Measurements from ENCODE around the gene WDR81. TPM values are rescaled to one million over a fixed set of nuclear protein-coding genes. Genes with fewer than 3 reads are reported as not detected.

WDR81 gene
- total RNA-seq, 1 experiment from 2014 or later = 17.3 TPM

- CTCF ChIA-PET = interaction anchor here (1.0 to 2.1 kb wide), 6 partner anchors 66 to 311 kb away, joined by 3 to 12 read pairs (median 4); partner anchors contain the start of gene RTN4RL1
- no TSS peak for BruUV-seq (replicated peaks)
- Histone ChIP-seq H3K4me1 (ENCODE audit: control insufficient read depth in 1 of 2, insufficient read depth in 2 of 2, low read length in 2 of 2) (peaks cover 30 to 70% of the 10 kb centered on the region in 2 experiments), H3K9me2 (ENCODE audit: insufficient read depth) (no peaks in the 10 kb centered on the region), H3K9me3 (ENCODE audit: control insufficient read depth in 1 of 2, insufficient read depth in 1 of 2, low read depth in 1 of 2, low read length in 2 of 2) (no peaks in the 10 kb centered on the region), H3K27ac (ENCODE audit: low read depth, low read length) (peak overlapping the region; percentile 91), H4K20me1 (ENCODE audit: insufficient read depth) (no peaks in the 10 kb centered on the region), H2AFZ (ENCODE audit: low read depth, low read length, poor library complexity, severe bottlenecking) (no peak overlapping the region), H3K36me3 (ENCODE audit: control insufficient read depth in 1 of 2, insufficient read depth in 2 of 2, low read length in 2 of 2) (peaks cover 0 to 20% of the 10 kb centered on the region in 2 experiments; a peak in 1 of 4 replicates), H3K27me3 (ENCODE audit: insufficient read depth, low read length) (no peaks in the 10 kb centered on the region), H3K79me2 (ENCODE audit: insufficient read depth, low read length) (peaks cover 33% of the 10 kb centered on the region; the same call in 1 of the 2 replicates), H3K4me3 (replicated peaks in 1 of 2; ENCODE audit: low read depth in 1 of 2, low read length in 2 of 2) (peak overlapping the region; percentile 76 to 85), H3K4me2 (ENCODE audit: low read length) (peak overlapping the region; percentile 86), H3K9ac (ENCODE audit: low read length) (peak overlapping the region; percentile 86)
- POLR2A ChIA-PET = interaction anchor here (0.8 to 1.6 kb wide), 4 partner anchors 10 to 65 kb away, joined by 4 to 6 read pairs (median 6); partner anchors contain the start of genes PRPF8 and RILP
- DNase-seq (ENCODE audit: low read depth, low spot score) (peak; percentile 74), ATAC-seq (peak; percentile 28)
- RAD21 ChIA-PET (ENCODE audit: low non-redundant PET in 1 of 2, low total read pairs in 2 of 2, uncharacterized antibody in 2 of 2, unreplicated experiment in 2 of 2) = interaction anchor here (1.2 to 1.3 kb wide), 2 partner anchors 65 to 69 kb away, joined by 3 to 4 read pairs; no protein-coding TSS in a partner anchor
- intact Hi-C loops (cut with micrococcal nuclease) = loop anchor here (10.0 kb wide), 1 partner anchor 690 kb away; the partner anchor contains the start of gene MNT
- TF ChIP-seq ATF3 (IDR thresholded peaks at IDR 0.05) = no peak
- TF ChIP-seq REST (IDR thresholded peaks at IDR 0.05; ENCODE audit: low read depth) = no peak
- TF ChIP-seq CEBPB (IDR thresholded peaks at IDR 0.05; ENCODE audit: low read depth) = no peak
- no peak for TF ChIP-seq POLR2A (IDR thresholded peaks at IDR 0.05; ENCODE audit: borderline replicate concordance, extremely low read depth, insufficient read depth, insufficient read length)
- no peak for TF ChIP-seq CBX3 (IDR thresholded peaks at IDR 0.05; ENCODE audit: low read depth)
- peak; percentile 34 for TF ChIP-seq TCF7L2 (IDR thresholded peaks at IDR 0.05; ENCODE audit: borderline replicate concordance, extremely low read depth, insufficient read depth, insufficient read length)
- no peak for TF ChIP-seq EZH2 (IDR thresholded peaks at IDR 0.05)
- TF ChIP-seq JUND (IDR thresholded peaks at IDR 0.05) = 0 out of 2 replicates have a peak, but pooled peaks have one; percentile 20
- 0 out of 2 replicates have a peak, but pooled peaks have one; percentile 25 for TF ChIP-seq FOSL1 (IDR thresholded peaks at IDR 0.05; ENCODE audit: low read depth)
- TF ChIP-seq SRF (IDR thresholded peaks at IDR 0.05; ENCODE audit: low read depth) = no peak
- no peak for TF ChIP-seq ZBTB33 (IDR thresholded peaks at IDR 0.05; ENCODE audit: extremely low read depth, insufficient replicate concordance, low read length)
- no peak for TF ChIP-seq EZH2phosphoT487 (IDR thresholded peaks at IDR 0.05; ENCODE audit: borderline replicate concordance)
- no peak for TF ChIP-seq ZNF274 (IDR thresholded peaks at IDR 0.05; ENCODE audit: low read depth, low read length)
- TF ChIP-seq SIN3A (IDR thresholded peaks at IDR 0.05; ENCODE audit: low read depth) = no peak; the same call in 1 of the 2 replicates
- peak; percentile 77; the same call in 1 of the 2 replicates for TF ChIP-seq MAX (IDR thresholded peaks at IDR 0.05)
- no peak for TF ChIP-seq YY1 (IDR thresholded peaks at IDR 0.05; ENCODE audit: extremely low read depth, insufficient replicate concordance, low read depth, low read length)
- no peak for TF ChIP-seq CTCF (IDR thresholded peaks at IDR 0.05 in 2 of 3, conservative IDR thresholded peaks at IDR 0.05 in 1 of 3; ENCODE audit: borderline replicate concordance in 1 of 3, insufficient read depth in 1 of 3, low read depth in 2 of 3, low read length in 2 of 3)
- no peak for TF ChIP-seq RAD21 (IDR thresholded peaks at IDR 0.05; ENCODE audit: low read depth)
Measured at GRCh38 chr17:1714427-1714979, 10.0 kb upstream of the WDR81 start.
